CD1c-positive myeloid dendritic cell (primary cell): ENCODE results near the gene RGS6.
A peak's percentile ranks its signal among the peaks of the same experiment; 100 is the strongest.

ENCODE experiments used
- DNase-seq: peaks from one replicate; pipeline ENCODE4 v3.0.0-alpha.2; 2016; ENCODE audit errors: extremely low spot score

The RGS6 gene

DNA sequence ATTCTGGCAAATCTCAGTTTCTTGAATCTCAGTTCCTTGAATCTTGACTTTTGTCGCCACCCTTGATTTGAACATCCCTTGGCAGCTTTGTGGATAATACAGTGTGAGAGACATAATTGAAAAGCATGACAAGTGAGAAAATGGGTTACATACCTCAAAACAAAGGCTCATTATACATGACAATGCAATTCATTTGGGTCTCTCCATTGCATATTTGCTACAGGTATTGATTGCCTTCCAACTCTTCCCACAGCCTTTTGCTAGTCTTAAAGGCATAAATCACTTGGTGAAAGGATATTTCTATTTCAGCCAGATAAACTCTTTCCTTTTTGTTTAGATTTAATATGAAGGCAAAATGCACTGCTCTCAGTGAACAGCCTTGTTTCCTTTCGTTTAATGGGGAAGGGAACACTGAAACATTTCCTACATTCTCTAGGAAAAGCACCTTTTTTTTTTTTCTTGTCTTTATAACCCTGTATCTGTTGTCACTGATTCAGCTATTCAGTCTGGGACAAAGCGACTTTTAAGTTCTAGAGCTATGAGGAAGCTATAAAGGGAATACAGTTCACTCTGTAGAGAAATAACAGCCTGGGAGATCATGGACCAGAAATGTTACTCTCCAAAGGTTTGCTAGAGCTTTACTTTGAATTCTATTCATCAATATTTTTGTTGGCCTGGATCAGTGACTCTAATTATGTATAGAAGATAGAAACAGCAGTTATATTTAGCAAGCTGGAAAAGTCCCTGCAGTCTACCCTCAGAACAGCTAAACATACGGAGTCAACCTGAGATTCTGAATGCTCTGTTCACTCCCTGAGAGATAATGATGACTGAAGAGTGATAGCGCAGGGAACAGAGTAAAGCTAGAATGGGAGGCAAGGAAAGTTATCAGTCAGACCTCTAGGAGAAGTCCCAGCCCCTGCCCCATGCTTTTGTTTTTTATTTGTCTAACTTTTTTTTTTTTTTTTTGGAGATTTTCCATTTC is 311.4 kb downstream of the RGS6 start:
- DNase-seq, result no peak

DNA sequence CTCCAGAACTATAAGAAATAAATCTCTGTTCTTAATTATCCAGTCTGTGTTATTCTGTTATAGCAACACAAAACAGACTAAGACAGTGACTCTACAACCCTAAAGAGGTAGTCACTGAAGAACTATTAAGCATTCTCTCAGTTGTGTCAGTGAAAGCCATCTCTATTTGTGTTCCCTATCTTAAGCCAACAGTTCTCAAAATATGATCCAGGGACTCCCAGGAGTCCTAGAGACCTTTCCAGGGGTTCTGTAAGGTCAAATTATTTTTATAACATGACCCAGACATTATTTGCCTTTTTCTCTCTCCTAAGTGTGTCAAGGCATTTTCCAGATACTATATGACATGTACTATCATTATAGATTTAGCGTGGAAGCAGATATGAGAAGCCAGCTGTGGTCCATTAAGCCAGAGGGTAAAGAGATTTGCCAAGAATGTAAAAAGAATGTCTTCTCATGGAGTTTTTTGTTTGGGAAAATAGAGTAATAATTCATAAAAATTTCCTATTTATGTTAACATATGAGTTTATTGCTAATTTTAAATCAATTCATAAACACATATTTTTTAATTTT is 315.8 kb downstream of the RGS6 start:
- DNase-seq, result no peak

DNA sequence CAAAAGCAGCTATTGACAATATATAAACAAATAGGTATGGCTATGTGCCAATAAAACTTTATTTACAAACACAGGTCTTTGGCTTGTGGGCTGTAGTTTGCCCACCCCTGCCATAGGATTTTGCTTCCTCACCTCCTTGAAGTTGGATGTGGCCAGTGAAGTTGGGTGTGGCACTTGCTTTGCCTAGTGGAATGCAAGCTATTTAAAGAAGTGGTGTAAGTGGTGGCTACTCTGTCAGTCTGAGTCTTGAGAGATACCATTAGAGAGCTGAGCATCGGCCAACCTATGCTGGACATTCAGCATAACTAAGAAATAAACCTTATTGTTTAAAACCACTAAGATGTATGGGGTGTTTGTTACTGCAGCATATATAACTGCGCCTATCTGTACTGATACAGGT is 321.3 kb downstream of the RGS6 start:
- DNase-seq, result no peak

DNA sequence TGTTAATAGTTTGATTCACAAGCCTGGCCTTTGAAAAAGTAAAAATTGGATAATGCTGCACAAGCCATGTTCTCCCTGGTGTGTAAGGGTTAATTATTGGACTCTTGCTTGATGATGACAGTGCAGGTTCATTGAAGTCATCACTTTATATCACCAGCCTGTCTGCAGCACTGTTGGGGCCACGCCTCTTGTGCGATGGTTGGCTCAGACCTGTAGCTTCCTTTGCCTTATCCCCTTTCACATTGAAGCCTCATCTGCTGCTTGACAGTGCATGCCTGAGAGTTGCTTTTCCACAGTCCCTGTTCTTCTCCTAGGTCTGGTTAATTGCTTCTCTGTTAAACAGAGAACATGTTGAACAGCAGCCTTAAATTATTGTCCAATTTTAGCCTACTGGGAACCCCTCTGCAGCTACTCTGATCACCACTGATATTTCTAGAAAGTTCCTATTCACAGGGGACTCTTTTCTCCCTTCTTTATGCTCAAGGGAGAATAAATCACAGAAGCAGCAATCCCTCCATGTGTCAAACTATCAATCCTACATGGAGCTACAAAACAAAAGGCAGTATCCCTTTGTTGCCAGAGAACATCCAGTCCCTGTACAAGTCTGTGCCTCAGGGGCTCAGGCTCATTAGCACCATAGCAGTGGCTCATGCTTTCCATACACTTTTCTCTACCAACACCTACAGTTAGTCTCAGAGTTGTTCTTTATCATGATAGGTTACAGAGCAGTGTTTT is 322.1 kb downstream of the RGS6 start:
- DNase-seq, result no peak

DNA sequence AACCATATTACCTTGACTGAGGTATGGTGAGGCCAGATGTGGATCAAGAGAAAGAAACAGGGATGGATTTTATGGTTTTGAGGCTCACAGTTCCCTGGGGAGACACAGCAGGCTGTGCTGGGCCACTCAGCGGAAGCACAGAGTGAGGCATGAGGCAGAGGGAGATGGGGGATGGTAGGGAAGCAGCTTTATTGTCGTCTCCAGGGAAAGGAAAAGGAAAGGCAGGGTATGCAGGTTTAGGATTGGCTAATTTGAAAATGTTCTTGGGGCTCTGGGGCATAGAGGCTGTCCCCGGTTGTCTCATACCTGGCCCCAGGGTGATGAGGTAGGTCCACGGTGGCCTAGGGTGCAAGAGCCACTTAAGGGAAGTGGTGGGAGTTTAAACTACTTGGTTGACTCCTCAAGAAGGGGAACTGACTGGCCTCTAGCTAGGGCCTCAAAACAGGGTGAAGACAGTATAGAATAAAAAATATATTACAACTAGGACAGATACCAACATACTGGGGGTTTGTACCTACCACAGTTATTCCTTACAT is 322.8 kb downstream of the RGS6 start:
- no peak for DNase-seq

DNA sequence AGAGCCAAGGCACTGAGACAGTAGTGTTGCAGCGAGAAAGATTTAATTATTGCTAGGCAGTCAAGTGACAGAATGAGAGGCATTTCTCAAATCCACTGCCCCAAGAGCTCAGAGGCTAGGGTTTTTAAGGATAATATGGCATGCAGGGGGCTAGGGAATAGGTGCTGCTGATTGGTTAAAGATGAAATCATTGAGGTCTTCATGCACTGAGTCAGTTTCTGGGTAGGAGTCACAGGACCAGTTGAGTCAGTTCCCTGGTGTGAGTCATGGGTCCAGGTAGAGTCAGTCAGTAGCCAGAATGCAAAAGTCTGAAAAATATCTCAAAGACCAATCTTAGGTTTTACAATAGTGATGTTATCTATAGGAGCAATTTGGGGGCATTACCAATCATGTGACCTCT is 323.8 kb downstream of the RGS6 start:
- DNase-seq, result no peak

DNA sequence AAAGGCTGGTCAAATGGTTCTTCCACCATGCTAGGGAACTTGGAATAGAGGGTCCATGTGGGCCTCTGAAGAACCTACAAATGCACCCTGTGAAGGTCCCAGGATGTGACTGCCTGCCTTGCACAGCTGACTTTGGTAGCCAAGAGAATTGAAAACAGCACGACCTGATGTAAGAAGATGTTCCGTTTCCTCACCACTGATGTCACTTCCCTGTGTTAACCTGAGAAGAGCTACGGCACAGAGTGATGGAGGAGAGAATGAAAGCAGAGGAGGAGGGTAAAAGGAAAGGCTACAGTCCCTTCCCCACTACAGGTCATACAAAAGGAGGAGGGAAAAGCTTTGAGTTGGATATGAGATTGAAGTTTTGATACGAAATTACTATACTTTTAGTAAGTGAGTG is 328.8 kb downstream of the RGS6 start:
- no peak for DNase-seq

DNA sequence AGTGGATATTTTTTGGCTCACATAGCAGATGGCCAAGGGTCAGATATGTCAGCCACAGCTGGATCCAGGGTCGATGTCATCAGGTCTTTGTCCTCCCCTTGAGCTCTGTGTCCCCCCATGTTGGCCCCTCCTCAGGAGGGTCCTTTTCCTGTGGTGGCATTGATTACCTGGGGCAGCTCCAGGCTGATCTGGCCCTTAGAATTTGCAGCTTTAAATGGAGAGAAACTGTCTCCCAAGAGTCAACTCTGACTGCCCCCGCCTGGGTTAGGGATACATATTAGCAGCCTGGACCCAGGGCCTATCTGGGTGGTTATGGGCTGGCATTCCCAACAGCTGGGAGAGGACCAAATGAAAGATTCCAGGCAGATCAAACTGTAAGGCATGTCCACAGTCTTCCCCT is 330.5 kb downstream of the RGS6 start:
- DNase-seq, result no peak

DNA sequence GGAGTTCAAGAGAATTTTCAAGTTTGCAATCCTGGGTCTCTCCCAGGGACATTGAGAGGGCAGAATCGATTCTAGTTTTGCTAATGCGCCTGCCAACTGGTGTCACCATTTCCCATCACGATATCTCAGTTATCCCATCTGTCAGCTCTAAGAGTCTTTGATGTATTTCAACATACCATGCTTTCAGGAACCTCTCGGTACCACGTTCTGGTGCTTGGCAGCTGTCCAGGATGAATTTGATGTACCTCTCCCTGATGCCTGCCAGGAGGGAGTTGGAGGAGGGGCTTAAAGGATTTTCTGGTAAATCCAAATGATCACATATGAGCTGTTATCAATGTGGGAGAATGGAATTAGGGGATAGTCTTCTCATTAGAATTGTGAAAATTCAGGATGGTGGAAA is 332.5 kb downstream of the RGS6 start:
- DNase-seq, result no peak

DNA sequence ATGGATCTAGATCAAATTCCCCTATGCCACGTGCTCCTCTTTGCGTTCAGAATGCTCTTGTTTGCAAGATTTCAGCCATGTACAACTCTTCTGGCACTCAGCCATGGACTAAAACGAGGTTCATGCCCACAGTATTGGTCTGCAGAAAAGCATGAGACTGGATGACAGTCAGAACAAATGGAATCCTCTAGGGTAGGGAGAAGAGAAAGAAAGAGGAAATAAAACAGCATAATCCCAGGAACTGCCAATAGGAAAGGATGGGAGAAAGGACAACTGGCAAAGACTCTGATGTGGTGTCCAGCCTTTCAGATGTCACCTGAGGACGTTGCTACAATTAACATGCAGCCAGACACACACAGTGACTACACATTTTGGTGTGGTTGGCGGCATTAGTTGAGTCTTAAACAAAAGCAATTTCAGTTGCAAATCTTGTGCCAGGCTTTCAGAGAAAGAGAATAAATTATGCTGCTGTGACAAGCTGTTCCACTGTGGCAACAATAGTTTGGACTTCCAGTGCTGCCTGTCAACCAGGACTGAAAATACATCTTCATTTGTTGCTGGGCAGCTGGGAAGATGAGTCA is 338.0 kb downstream of the RGS6 start:
- DNase-seq, result no peak

DNA sequence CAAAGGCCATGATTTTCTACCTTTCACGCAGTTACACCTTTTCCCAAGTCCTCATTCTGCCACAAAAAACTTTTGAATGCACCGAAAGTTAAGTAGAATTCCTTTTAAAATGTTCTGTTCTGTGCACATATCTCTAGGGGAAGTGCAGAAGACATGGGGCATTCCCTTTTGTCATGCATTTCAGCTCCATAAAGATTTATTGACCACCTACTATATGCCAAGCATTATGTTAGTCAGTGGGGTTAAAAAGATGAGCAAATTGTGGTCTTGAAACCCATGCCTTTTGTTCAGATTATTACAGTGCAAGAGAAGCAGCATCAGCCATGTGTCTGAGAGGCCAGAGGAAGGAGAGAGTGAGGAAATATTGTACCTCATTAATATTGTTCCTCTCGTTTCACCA is 338.5 kb downstream of the RGS6 start:
- DNase-seq, result no peak

DNA sequence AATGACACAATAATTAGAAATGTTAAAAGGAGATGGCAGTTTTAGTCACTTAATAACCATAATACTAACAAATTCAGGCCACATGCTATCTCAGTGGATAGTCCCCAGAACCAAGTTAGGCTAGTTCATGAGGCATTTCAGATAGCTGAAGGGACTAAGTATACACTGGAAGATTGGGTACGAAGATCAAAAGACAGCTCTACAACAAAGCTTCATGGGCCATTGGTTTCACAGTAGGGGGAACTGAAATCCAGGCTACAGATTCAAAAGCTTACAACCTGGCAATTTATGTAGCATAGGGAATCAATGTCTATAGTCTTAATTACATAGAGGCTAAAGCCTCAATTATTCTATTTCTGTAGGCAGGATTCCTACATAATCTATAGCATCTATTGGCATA is 343.0 kb downstream of the RGS6 start:
- no peak for DNase-seq

DNA sequence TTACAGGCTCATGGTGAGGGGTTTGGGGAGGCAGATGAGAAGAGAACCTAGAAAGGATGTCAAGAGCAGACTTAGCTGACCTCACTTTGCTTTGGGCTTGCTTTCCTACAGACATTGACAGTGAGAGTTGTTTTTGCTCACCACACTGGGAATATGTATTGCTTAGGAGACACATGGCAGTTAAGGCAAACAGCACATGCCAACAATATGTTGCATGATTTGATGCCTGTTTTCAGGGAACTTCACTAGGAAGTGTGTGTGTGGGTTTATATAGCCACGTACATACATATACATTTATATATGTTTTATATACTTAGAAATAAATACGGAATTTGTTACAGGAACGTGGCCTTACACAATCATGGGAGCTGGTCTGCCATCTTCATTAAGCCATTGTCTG is 346.1 kb downstream of the RGS6 start:
- no peak for DNase-seq

DNA sequence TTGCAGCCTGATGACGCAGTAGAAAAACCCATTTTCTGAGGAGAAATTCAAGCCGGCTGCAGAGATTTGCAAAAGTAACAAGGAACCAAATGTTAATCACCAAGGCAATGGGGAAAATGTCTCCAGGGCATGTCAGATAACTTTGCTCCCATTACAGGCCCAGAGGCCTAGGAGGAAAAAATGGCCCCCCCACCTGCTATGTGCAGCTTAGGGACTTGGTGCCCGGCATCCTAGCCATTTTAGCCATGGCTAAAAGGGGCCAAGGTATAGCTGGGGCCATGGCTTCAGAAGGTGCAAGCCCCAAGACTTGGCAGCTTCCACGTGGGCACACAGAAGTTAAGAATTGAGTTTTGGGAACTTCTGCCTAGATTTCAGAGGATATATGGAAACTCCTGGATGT is 351.9 kb downstream of the RGS6 start:
- DNase-seq, result no peak

DNA sequence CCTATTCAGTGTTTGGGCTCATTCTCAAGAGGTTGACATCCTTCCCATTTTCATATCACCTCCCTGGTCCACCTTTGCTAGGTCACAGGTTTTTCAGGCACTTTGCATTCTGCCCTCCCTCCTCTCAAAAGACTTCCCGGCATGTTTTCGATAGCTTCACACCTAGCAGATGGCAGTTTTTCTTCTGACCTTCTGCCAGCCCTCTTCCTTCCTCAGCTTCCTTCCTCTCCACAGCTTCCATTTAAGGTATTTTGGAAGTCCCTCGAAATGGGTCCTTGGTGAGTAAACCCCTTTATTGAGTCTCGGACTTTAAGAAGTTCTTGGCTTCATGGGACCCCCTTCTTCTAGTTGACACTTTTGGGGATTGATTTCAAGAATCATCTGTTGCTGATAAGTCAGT is 358.0 kb downstream of the RGS6 start:
- no peak for DNase-seq

DNA sequence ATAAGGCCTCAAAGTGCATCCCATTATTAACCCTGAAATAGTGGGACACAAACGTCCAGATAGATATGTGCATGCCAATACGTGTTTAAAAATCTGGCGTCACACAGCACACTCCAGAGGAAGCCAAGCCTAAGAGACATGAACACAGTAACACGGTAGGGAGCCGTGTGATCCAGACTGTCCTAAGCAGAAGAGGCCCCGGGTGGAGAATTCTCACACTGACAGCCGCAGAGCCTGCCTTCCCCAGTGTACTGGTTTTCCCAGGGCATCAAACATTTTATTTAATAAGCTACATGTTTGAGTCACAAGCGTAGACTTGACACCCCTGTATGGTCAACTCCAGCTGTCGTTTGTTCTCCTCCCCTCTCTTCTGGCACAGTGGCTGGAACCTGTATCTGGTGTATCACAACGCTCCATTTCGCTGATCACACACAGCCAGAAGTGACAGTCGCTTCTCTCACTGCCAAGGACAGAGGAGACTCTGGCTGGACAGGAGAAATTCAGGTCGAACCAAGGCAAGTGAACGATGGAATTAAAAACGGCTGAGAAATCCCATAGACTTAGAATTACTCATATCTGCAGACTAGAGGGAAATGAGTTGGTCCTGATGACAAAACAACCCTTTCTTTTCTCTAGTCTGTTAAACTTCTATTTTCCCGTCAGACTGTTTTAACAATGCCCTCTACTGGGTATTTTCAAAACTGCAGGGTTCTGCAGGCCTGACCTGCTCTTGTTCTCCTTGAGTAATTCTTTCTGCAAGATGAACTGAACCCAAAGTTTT is 359.9 kb downstream of the RGS6 start:
- peak; percentile 30 for DNase-seq

DNA sequence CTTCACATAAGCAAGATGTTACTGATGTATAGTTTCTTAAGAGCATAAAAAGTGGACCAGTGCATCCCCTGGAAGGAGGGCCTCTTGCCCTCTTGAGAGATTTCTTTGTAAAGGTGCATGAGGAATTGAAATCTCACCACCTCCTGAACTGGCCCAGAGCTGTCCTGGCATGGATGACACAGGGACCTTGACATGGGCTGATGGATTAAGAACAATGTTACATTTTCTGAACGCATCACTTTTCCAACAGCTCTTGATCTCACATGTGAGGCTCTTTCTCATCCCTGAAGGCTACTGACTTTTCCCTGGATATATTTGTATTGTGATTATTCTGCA is 360.4 kb downstream of the RGS6 start:
- DNase-seq, result no peak

DNA sequence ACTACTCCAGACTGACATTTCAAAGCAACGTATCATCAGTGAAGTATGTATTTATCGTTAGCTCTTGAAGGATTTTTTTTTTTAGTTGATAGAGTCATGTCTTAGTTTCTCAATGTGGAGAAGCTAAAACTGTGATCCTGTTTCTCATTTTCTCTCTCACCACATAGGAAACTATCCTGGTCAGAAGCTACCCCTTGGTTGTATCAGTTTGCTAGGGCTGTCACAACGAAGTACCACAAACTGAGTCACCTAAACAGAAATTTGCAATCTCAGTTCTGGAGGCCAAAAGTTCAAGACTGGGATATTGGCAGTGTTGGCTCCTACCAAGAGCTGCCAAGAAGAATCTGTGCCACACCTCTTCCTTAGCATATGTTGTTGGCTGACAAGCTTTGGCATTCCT is 369.1 kb downstream of the RGS6 start:
- DNase-seq, result no peak

DNA sequence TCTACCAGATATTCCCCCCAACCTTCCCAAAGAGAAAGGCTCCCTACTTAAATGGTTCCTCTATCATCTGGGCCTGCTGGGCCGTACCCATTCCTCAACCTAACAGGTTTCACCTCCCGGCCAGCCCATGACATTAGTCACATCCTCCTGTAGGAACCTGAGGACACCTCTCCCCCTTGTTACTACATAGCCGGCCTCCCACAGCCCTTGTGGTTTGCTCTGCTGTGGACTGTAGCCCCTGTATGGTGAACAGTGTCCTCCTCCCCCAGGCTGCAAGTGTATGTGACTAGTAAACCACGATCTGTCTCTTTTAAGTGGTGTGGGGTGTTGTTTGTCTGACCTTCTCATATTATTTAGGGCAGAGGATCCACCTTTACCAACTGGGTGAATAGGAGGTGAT is 371.7 kb downstream of the RGS6 start:
- no peak for DNase-seq

DNA sequence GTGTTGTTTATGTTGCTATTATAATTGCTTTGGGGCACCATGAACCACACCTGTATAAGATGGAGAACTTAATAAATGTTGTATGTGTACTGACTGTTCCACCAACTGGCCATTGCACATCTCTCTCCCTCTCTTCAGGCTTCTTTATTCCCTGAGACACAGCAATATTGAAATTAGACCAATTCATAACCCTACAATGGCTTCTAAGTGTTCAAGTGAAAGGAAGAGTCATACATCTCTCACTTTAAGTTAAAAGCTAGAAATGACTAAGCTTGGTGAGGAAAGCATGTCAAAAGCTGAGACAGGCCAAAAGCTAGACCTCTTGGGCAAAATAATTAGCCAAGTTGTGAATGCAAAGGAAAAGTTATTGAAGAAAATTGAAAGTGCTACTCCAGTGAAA is 373.3 kb downstream of the RGS6 start:
- no peak for DNase-seq

DNA sequence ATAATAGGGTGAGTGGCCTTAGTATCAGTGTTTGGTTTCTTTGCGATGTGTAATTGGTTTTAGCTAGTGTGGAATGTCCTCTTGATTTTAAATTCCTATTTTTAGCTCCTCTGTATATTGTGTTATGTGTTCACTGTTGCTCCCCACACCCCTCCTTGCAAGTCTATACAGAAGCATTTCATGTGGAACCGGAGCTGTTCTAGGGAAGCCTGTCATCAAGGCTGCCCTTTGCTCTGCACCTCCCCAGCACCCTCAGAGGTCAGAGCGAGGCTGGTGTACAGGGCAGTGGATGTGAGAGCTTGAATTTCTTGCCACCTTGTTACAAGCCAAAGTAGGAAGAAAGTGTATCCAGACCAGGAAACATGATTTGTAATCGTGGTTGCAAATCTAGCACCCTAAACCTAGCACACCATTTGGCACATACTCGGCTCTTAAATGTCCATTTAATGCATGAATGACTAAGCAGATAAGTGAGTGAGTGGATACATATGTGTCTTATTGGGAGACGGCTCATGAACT is 376.8 kb downstream of the RGS6 start:
- no peak for DNase-seq
